ENCODE data around the gene SULT4A1. TPM values are rescaled to one million over a fixed set of nuclear protein-coding genes. Genes with fewer than 3 reads are reported as not detected.

SULT4A1 gene
- total RNA-seq, 1 experiment from 2014 or later = 0.15 TPM

- ChIA-PET CTCF (interaction anchor here (0.6 to 1.6 kb wide), 4 partner anchors 20 to 288 kb away, joined by 3 to 27 read pairs (median 4); no protein-coding TSS in a partner anchor), POLR2A (ENCODE audit: low non-redundant PET) (no interaction called here)
- no TSS peak for BruUV-seq (replicated peaks)
- Histone ChIP-seq H3K27ac (ENCODE audit: low read depth, low read length, poor library complexity, severe bottlenecking) (no peak overlapping the region), H3K9me3 (ENCODE audit: low read depth, low read length, poor library complexity, severe bottlenecking) (no peaks in the 10 kb centered on the region), H3K36me3 (ENCODE audit: insufficient read depth, low read length, poor library complexity, severe bottlenecking) (no peaks in the 10 kb centered on the region), H3K4me1 (ENCODE audit: insufficient read depth, low read length, poor library complexity, severe bottlenecking) (no peaks in the 10 kb centered on the region), H3K4me3 (ENCODE audit: low read depth, low read length, poor library complexity, severe bottlenecking) (no peak overlapping the region), H3K27me3 (replicated peaks; ENCODE audit: insufficient read depth, low read depth, low read length, poor library complexity) (peaks cover 12% of the 10 kb centered on the region)
- peak; percentile 63 for DNase-seq (ENCODE audit: low spot score)
- intact Hi-C loops (cut with micrococcal nuclease; ENCODE audit: unreplicated experiment) = loop anchor here (5.0 kb wide), 1 partner anchor 64 kb away; no protein-coding TSS in a partner anchor
- peak; percentile 89 for TF ChIP-seq CTCF (conservative IDR thresholded peaks at IDR 0.05; ENCODE audit: low read depth, low read length)
- TF ChIP-seq EZH2 (IDR thresholded peaks at IDR 0.05; ENCODE audit: borderline replicate concordance, low read depth, low read length, poor library complexity, severe bottlenecking) = no peak
These were observed 20.8 kb upstream of the SULT4A1 start for GRCh38 chr22:43883012-43883661.

GRCh38 chr22:43882122-43882767 is 19.9 kb upstream of the SULT4A1 start:
- no peaks in the 10 kb centered on the region for H3K36me3 ChIP-seq (ENCODE audit: insufficient read depth, low read length, poor library complexity, severe bottlenecking)
- no peaks in the 10 kb centered on the region for H3K9me3 ChIP-seq (ENCODE audit: low read depth, low read length, poor library complexity, severe bottlenecking)
- no peak overlapping the region for H3K4me3 ChIP-seq (ENCODE audit: low read depth, low read length, poor library complexity, severe bottlenecking)
- H3K27me3 ChIP-seq (replicated peaks; ENCODE audit: insufficient read depth, low read depth, low read length, poor library complexity) = peaks cover 12% of the 10 kb centered on the region
- H3K4me1 ChIP-seq (ENCODE audit: insufficient read depth, low read length, poor library complexity, severe bottlenecking) = no peaks in the 10 kb centered on the region
- ChIA-PET POLR2A (ENCODE audit: low non-redundant PET) (no interaction called here), CTCF (interaction anchor here (1.1 to 1.6 kb wide), 2 partner anchors 64 to 111 kb away, joined by 3 to 27 read pairs; no protein-coding TSS in a partner anchor)
- no peak for DNase-seq (ENCODE audit: low spot score)
- intact Hi-C loops (cut with micrococcal nuclease; ENCODE audit: unreplicated experiment) = loop anchor here (5.0 kb wide), 1 partner anchor 65 kb away; no protein-coding TSS in a partner anchor
- no peak for TF ChIP-seq EZH2 (IDR thresholded peaks at IDR 0.05; ENCODE audit: borderline replicate concordance, low read depth, low read length, poor library complexity, severe bottlenecking)
- TF ChIP-seq CTCF (conservative IDR thresholded peaks at IDR 0.05; ENCODE audit: low read depth, low read length) = no peak
- no TSS peak for BruUV-seq (replicated peaks)
- H3K27ac ChIP-seq (ENCODE audit: low read depth, low read length, poor library complexity, severe bottlenecking) = no peak overlapping the region

GRCh38 chr22:43881091-43882061 is 19.1 kb upstream of the SULT4A1 start:
- Histone ChIP-seq H3K36me3 (ENCODE audit: insufficient read depth, low read length, poor library complexity, severe bottlenecking) (no peaks in the 10 kb centered on the region), H3K9me3 (ENCODE audit: low read depth, low read length, poor library complexity, severe bottlenecking) (no peaks in the 10 kb centered on the region), H3K4me1 (ENCODE audit: insufficient read depth, low read length, poor library complexity, severe bottlenecking) (no peaks in the 10 kb centered on the region), H3K27ac (ENCODE audit: low read depth, low read length, poor library complexity, severe bottlenecking) (no peak overlapping the region), H3K27me3 (replicated peaks; ENCODE audit: insufficient read depth, low read depth, low read length, poor library complexity) (peaks cover 20% of the 10 kb centered on the region), H3K4me3 (ENCODE audit: low read depth, low read length, poor library complexity, severe bottlenecking) (no peak overlapping the region)
- CTCF ChIA-PET = no interaction called here
- no peak for TF ChIP-seq CTCF (conservative IDR thresholded peaks at IDR 0.05; ENCODE audit: low read depth, low read length)
- no peak for TF ChIP-seq EZH2 (IDR thresholded peaks at IDR 0.05; ENCODE audit: borderline replicate concordance, low read depth, low read length, poor library complexity, severe bottlenecking)
- no peak for DNase-seq (ENCODE audit: low spot score)
- intact Hi-C loops (cut with micrococcal nuclease; ENCODE audit: unreplicated experiment) = loop anchor here (5.0 kb wide), 1 partner anchor 66 kb away; no protein-coding TSS in a partner anchor
- BruUV-seq (replicated peaks) = no TSS peak
- POLR2A ChIA-PET (ENCODE audit: low non-redundant PET) = no interaction called here
